Esophagus squamous epithelium (tissue), 4 donors: ENCODE data around the gene AFM.

Source experiments
- CTCF ChIP-seq, 6 experiments: fragments of 450-650 bp in 4 of 6; fragments of 200-600 bp in 2 of 6; sonication (generic) in 2 of 6; IDR thresholded peaks; one replicate each; pipeline ENCODE4 v1.5.1; 2016 to 2019; ENCODE audit warnings: antibody characterized with exemption in 6 of 6, mild to moderate bottlenecking in 4 of 6, moderate library complexity in 4 of 6
- POLR2A ChIP-seq, 4 donors: fragments of 450-650 bp; IDR thresholded peaks; one replicate each; pipeline ENCODE4 v1.6.1; 2017; ENCODE audit warnings: antibody characterized with exemption in 4 of 4, mild to moderate bottlenecking in 4 of 4, moderate library complexity in 3 of 4

DNA sequence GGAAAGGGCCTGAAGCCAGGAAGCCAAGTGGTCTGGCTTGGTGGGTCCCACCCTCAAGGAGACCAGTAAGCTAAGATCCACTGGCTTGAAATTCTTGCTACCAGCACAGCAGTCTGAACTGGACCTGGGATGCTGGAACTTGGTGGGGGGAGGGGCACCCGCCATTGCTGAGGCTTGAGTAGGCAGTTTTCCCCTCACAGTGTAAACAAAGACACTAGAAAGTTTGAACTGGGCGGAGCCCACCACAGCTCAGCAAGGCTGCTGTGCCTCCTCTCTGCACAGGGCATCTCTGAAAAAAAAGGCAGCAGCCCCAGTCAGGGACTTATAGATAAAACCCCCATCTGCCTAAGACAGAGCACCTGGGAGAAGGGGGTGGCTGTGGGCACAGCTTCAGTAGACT is 63.1 kb downstream of the AFM start:
- TF ChIP-seq CTCF (IDR thresholded peaks at IDR 0.05), result no peak
- TF ChIP-seq POLR2A (IDR thresholded peaks at IDR 0.05), result no peak
